Right lobe of liver (tissue), 6 donors: ENCODE measurements around the gene ALDH1L1. TPM values are rescaled to one million over a fixed set of nuclear protein-coding genes. Genes with fewer than 3 reads are reported as not detected.

Experiments used
- ATAC-seq, 4 donors: fragments of 200-7000 bp; cut with Tn5 transposase; one replicate each; pipeline ENCODE4 v1.9.1; 2020; ENCODE audit warnings: mild to moderate bottlenecking in 4 of 4, moderate library complexity in 4 of 4
- DNase-seq, 3 donors: peaks; one replicate each; pipeline ENCODE4 v3.0.0-alpha.2; 2020
- H3K27ac ChIP-seq, 3 donors: fragments of 200-600 bp; one replicate each; pipeline ENCODE4 v1.8.0; 2022
- H3K27me3 ChIP-seq, 2 donors: fragments of 200-600 bp; one replicate each; pipeline ENCODE4 v1.8.0; 2022
- H3K36me3 ChIP-seq, 4 donors: fragments of 200-600 bp; sonication (generic) in 1 of 4; one replicate each; pipeline versions ENCODE4 v1.5.1 to v1.8.0; 2017 to 2022; ENCODE audit warnings: control low read depth in 1 of 4
- H3K4me1 ChIP-seq, 4 donors: fragments of 200-600 bp; sonication (generic) in 1 of 4; one replicate each; pipeline versions ENCODE4 v1.5.1 to v1.8.0; 2017 to 2022; ENCODE audit warnings: control low read depth in 1 of 4
- H3K4me3 ChIP-seq, 3 donors: fragments of 200-600 bp; one replicate each; pipeline ENCODE4 v1.8.0; 2022
- H3K9me3 ChIP-seq, 4 donors: fragments of 200-600 bp; sonication (generic) in 1 of 4; one replicate each; pipeline versions ENCODE4 v1.5.1 to v1.8.0; 2017 to 2022; ENCODE audit warnings: control low read depth in 1 of 4
- POLR2A ChIP-seq: fragments of 450-650 bp; IDR thresholded peaks from one replicate; pipeline ENCODE4 v1.6.1; 2017; ENCODE audit warnings: antibody characterized with exemption, mild to moderate bottlenecking
- WGBS: methylation state at CpG from one replicate; pipeline ENCODE4 v1.1.6; 2018; ENCODE audit warnings: low coverage, low lambda C conversion rate; ENCODE audit not compliant: insufficient coverage; ENCODE audit errors: missing lambda C conversion rate; 5-methylcytosine and 5-hydroxymethylcytosine counted together
- intact Hi-C, 2 donors: fragments of 100-400 bp; cut with DNase I; formaldehyde crosslinking; loops; one replicate each; pipeline versions ENCODE4 v1.11.2 to v1.14.1; 2022
- total RNA-seq, 6 experiments: library from RNA; depleted of rRNA in 2 of 6; stranded (reverse); fragments of >200 nt in 2 of 6; fragmentation: NEBNext Ultra II Directional in 3 of 6; extraction: Animal tissue kit (Norgen Biotek cat#: 25700) in 3 of 6; gene quantifications; one replicate each; pipeline versions ENCODE4 v1.1.0 to v1.2.4, GENCODE V29; 2016 to 2023
- TF ChIP-seq, protein P1 (sequence below), 4 donors: fragments of 200-600 bp in 3 of 4; fragments of 450-650 bp in 1 of 4; IDR thresholded peaks; one replicate each; pipeline versions ENCODE4 v1.5.1 to v1.8.0; 2016 to 2022; ENCODE audit warnings: antibody characterized with exemption in 4 of 4, mild to moderate bottlenecking in 2 of 4
- donor health status: DM: no; HTN: yes; CAD: no.
- donor health status: DM: no; HTN: no; CAD: no.
- donor health status: DM: no; HTN: no; CAD: no.
- donor health status: DM: no; HTN: yes; CAD: no.
- donor health status: DM: no; HTN: yes; CAD: no.

ALDH1L1 gene
- total RNA-seq, 6 experiments from 2014 or later = 94.9 to 962 (median 353) TPM

DNA sequence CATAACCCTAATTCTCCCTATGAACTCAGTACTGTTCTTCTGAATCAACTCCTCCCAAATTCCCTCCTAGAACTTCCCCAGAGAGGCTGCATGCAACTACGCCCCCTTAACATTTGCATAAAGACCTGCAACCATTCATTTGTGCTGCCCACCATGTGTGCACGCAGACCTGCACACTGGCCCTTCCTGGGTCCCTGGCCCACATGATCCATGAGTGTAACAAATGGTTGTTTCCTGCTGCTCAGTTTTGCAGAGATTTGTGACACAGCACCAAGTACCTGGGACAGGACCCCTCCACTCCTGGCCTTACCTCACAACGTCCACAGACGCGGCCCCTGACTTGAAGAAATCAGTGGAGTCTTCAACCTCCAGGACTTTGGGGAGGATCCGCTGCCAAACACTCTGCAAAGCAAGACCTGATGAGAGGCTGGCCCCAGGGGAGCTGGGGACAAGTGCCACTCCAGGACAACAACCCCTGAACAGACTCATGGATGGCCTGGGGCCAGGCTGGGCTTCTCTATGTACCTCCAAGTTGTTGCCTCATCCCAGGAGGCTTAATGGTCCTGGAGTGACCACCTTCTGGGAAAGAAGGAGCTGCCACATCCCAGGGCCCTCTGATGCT is 33.8 kb downstream of the ALDH1L1 start:
- no peak for TF ChIP-seq POLR2A
- TF ChIP-seq, protein P1, sequence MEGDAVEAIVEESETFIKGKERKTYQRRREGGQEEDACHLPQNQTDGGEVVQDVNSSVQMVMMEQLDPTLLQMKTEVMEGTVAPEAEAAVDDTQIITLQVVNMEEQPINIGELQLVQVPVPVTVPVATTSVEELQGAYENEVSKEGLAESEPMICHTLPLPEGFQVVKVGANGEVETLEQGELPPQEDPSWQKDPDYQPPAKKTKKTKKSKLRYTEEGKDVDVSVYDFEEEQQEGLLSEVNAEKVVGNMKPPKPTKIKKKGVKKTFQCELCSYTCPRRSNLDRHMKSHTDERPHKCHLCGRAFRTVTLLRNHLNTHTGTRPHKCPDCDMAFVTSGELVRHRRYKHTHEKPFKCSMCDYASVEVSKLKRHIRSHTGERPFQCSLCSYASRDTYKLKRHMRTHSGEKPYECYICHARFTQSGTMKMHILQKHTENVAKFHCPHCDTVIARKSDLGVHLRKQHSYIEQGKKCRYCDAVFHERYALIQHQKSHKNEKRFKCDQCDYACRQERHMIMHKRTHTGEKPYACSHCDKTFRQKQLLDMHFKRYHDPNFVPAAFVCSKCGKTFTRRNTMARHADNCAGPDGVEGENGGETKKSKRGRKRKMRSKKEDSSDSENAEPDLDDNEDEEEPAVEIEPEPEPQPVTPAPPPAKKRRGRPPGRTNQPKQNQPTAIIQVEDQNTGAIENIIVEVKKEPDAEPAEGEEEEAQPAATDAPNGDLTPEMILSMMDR (IDR thresholded peaks at IDR 0.05) = no peak
- Histone ChIP-seq H3K4me1 (no peaks in the 10 kb centered on the region), H3K36me3 (peaks cover 0 to 91% (median 29%) of the 10 kb centered on the region in 4 donors), H3K27me3 (no peaks in the 10 kb centered on the region), H3K4me3 (no peak overlapping the region), H3K9me3 (no peaks in the 10 kb centered on the region), H3K27ac (no peak overlapping the region)
- WGBS = 73% methylated on average over 4 of the region's 6 CpGs
- peak in 2 of 3 donors; percentile 46 for DNase-seq
- intact Hi-C loops = no loop called here
- ATAC-seq = peak in 3 of 4 donors; percentile 14 to 32 (median 18)

GRCh38 chr3:126146034-126146433 is 34.4 kb downstream of the ALDH1L1 start:
- peak in 3 of 4 donors; percentile 2 to 5 (median 3) for ATAC-seq
- H3K4me3 ChIP-seq = no peak overlapping the region
- DNase-seq = peak in 1 of 3 donors; percentile 41
- intact Hi-C loops = no loop called here
- no peaks in the 10 kb centered on the region for H3K27me3 ChIP-seq
- H3K9me3 ChIP-seq = no peaks in the 10 kb centered on the region
- WGBS = no CpG with 5 or more reads among the region's 4 CpGs
- TF ChIP-seq POLR2A = no peak
- TF ChIP-seq, protein P1 (IDR thresholded peaks at IDR 0.05) = no peak
- peaks cover 0 to 91% (median 26%) of the 10 kb centered on the region in 4 donors for H3K36me3 ChIP-seq
- H3K4me1 ChIP-seq = no peaks in the 10 kb centered on the region
- H3K27ac ChIP-seq = no peak overlapping the region

DNA sequence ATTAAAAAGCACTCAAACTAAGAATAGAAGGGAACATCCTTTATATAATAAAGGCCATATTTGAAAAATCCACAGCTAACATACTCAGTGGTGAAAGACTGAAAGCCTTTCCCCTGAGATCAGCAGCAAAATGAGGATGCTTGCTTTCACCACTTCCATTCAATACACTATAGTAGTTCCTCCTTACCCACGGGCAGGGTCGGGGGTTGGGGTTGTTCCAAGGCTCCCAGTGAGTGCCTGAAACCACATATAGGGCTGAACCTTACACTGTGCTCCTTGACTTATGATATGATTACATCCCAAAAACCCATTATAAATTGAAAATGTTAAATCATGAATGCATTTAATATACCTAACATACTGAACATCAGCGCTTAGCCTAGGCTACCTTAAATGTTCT is 37.7 kb downstream of the ALDH1L1 start:
- Histone ChIP-seq H3K27ac (no peak overlapping the region), H3K27me3 (no peaks in the 10 kb centered on the region), H3K4me1 (no peaks in the 10 kb centered on the region), H3K9me3 (no peaks in the 10 kb centered on the region), H3K4me3 (no peak overlapping the region), H3K36me3 (peaks cover 0 to 91% (median 15%) of the 10 kb centered on the region in 4 donors)
- ATAC-seq = no peak
- WGBS = 79% methylated on average over 3 of the region's 3 CpGs
- peak in 1 of 3 donors; percentile 25 for DNase-seq
- intact Hi-C loops = no loop called here
- TF ChIP-seq, protein P1 (IDR thresholded peaks at IDR 0.05) = no peak
- no peak for TF ChIP-seq POLR2A

- H3K4me3 ChIP-seq = no peak overlapping the region
- no peaks in the 10 kb centered on the region for H3K27me3 ChIP-seq
- intact Hi-C loops = loop anchor here (10.0 kb wide), 2 partner anchors 67 to 257 kb away; partner anchors contain the start of gene CFAP100 (in 1 of the 2)
- no peak overlapping the region for H3K27ac ChIP-seq
- ATAC-seq = no peak
- H3K4me1 ChIP-seq = no peaks in the 10 kb centered on the region
- peak; percentile 5 to 35 (median 27) for DNase-seq
- TF ChIP-seq, protein P1 (IDR thresholded peaks at IDR 0.05) = no peak
- TF ChIP-seq POLR2A = no peak
- 100% methylated on average over 4 of the region's 8 CpGs for WGBS
- no peaks in the 10 kb centered on the region for H3K9me3 ChIP-seq
- peaks cover 0 to 100% (median 27%) of the 10 kb centered on the region in 4 donors for H3K36me3 ChIP-seq
Measured at GRCh38 chr3:126137490-126138130, 42.8 kb downstream of the ALDH1L1 start.
